Effector memory CD4-positive, alpha-beta T cell (primary cell): Measurements from ENCODE around the gene NUDT14.

Experiments used
- DNase-seq, 3 donors: peaks; one replicate each; pipeline ENCODE4 v3.0.0-alpha.2; 2020
- H3K27ac ChIP-seq: 2 replicates; pipeline ENCODE4 v1.7.0; 2013; ENCODE audit warnings: mild to moderate bottlenecking, low read length, moderate library complexity; ENCODE audit not compliant: insufficient read depth, poor library complexity, severe bottlenecking
- H3K27me3 ChIP-seq: replicated peaks from 2 replicates; pipeline ENCODE4 v1.7.0; 2013; ENCODE audit warnings: mild to moderate bottlenecking, low read length; ENCODE audit not compliant: insufficient read depth, control insufficient read depth, poor library complexity, severe bottlenecking
- H3K36me3 ChIP-seq: 2 replicates; pipeline ENCODE4 v1.7.0; 2013; ENCODE audit warnings: mild to moderate bottlenecking, low read length, moderate library complexity; ENCODE audit not compliant: control insufficient read depth, insufficient read depth
- H3K4me1 ChIP-seq: 2 replicates; pipeline ENCODE4 v1.7.0; 2013; ENCODE audit warnings: low read length, mild to moderate bottlenecking; ENCODE audit not compliant: control insufficient read depth, insufficient read depth, poor library complexity, severe bottlenecking
- H3K4me3 ChIP-seq: 2 replicates; pipeline ENCODE4 v1.7.0; 2013; ENCODE audit warnings: low read length, low read depth, mild to moderate bottlenecking; ENCODE audit not compliant: insufficient read depth, poor library complexity, severe bottlenecking
- H3K9me3 ChIP-seq: 2 replicates; pipeline ENCODE4 v1.7.0; 2013; ENCODE audit warnings: mild to moderate bottlenecking, low read length, moderate library complexity; ENCODE audit not compliant: control insufficient read depth

The NUDT14 gene

DNA sequence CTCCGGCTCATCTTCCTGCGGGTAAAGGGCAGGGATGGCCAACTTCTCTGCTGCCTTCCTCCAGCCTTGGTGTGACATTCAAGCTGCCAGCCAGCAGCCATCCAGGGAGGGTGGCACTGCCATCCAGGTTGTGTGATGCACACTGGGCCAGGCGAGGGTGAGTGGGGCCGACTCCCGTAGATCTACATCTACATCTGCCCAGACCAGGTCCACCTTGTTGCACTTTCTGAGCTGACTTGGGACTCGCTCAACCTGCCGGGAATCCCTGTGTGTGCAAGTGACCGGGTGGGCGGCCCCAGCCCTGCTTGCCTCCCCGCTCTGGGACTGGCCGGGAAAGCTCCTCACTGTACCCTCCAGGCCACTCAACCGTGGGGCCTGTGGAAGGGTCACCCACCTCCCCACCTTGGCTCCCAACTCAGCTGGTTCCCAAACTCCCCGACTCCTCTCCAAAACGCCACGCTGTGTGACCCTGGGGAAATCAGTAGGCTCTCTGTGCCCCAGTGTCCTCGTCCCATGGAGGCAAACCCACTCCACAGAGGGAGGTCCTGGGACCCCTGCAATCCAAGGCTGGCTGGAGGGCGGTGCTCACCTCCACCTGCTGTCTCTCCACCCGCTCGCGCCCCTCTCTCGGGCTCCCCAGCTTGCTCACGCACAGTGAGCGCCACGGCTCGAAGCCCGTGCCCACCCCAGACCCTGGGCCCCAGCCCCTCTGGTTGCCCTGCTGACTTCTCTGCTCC is 27.2 kb downstream of the NUDT14 start:
- H3K4me1 ChIP-seq, result no peaks in the 10 kb centered on the region
- no peaks in the 10 kb centered on the region for H3K9me3 ChIP-seq
- H3K27ac ChIP-seq, result no peak overlapping the region
- H3K27me3 ChIP-seq, result no peaks in the 10 kb centered on the region
- H3K4me3 ChIP-seq, result no peak overlapping the region
- H3K36me3 ChIP-seq, result no peaks in the 10 kb centered on the region
- no peak for DNase-seq

GRCh38 chr14:105153331-105153731 is 27.8 kb downstream of the NUDT14 start:
- H3K4me1 ChIP-seq, result no peaks in the 10 kb centered on the region
- H3K4me3 ChIP-seq, result no peak overlapping the region
- H3K27ac ChIP-seq, result no peak overlapping the region
- no peaks in the 10 kb centered on the region for H3K9me3 ChIP-seq
- no peaks in the 10 kb centered on the region for H3K27me3 ChIP-seq
- no peaks in the 10 kb centered on the region for H3K36me3 ChIP-seq
- DNase-seq, result no peak

DNA sequence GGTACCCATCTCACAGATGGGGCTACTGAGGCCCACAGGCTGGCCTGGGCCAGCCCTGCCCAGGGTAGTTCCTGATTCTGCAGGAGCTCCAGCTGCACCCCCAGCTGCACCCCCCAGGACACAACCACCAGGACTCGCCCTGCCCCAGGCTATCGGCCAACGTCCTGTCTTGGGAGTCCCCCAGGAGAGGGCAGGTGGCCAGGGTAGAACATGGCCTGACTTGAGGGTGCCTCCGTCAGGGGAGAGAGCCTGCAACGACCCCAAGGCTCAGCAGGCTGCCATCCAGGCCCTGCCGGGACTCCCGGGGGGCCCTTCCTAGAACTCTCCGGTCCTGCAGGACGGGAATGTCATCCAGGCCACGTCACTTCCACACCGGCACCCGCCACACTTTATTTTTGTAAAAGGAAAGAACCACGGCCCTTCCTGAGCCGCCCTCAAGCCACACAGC is 28.3 kb downstream of the NUDT14 start:
- Histone ChIP-seq H3K4me1 (no peaks in the 10 kb centered on the region), H3K36me3 (no peaks in the 10 kb centered on the region), H3K9me3 (no peaks in the 10 kb centered on the region), H3K27ac (no peak overlapping the region), H3K27me3 (no peaks in the 10 kb centered on the region), H3K4me3 (no peak overlapping the region)
- DNase-seq, result no peak

DNA sequence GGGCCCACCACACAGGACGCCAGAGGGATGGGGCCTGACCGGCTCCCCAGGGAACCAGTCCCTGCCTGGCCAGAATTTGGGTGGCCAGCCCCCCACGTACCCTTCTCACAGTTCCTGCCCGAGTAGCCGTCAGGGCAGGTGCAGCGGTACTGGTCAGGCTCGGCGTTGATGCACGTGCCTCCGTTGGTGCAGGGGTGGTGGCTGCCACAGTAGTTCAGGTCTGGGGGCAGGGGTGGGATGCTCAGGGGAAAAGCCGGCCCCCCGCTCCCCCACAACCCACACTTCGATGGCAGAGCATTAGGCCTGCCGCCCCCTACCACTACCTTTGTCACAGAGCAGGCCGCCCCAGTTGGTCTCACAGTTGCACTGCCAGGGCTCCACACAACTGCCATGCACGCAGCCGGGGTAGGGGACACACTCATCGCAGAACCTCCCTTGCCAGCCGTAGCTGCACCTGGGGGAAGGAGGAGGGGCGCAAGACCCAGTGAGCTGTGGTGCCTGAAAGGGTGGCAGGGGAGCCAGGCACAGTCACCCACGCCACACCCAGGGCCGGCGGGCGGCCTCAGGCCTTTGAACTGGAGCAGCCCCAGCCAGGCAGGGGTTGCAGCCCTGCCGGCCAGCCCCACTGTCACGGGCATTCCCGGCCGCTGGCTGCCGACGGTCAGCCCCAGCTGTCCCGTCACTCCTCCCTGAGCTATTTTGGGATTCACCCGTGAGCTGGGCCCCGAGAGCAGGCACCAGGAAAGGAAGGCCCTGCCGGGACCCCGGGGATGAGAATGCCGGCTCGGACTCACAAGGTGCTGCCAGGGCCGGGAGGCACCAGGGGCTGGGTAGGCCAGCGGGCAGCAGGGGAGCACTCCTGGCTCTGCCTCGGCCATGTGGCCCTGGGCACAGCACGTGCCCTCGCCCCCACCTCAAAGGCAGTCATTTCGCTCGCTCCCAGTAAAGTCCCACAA is 29.0 kb downstream of the NUDT14 start:
- Histone ChIP-seq H3K27me3 (no peaks in the 10 kb centered on the region), H3K36me3 (no peaks in the 10 kb centered on the region), H3K4me3 (no peak overlapping the region), H3K4me1 (no peaks in the 10 kb centered on the region), H3K27ac (no peak overlapping the region), H3K9me3 (no peaks in the 10 kb centered on the region)
- DNase-seq, result no peak

- H3K4me3 ChIP-seq, result no peak overlapping the region
- no peaks in the 10 kb centered on the region for H3K4me1 ChIP-seq
- no peaks in the 10 kb centered on the region for H3K27me3 ChIP-seq
- no peak for DNase-seq
- H3K27ac ChIP-seq, result no peak overlapping the region
- no peaks in the 10 kb centered on the region for H3K36me3 ChIP-seq
- no peaks in the 10 kb centered on the region for H3K9me3 ChIP-seq
Observed at GRCh38 chr14:105151084-105151837, 29.9 kb downstream of the NUDT14 start.

GRCh38 chr14:105150368-105151083 is 30.6 kb downstream of the NUDT14 start:
- Histone ChIP-seq H3K36me3 (no peaks in the 10 kb centered on the region), H3K27ac (no peak overlapping the region), H3K27me3 (no peaks in the 10 kb centered on the region), H3K9me3 (no peaks in the 10 kb centered on the region), H3K4me3 (no peak overlapping the region), H3K4me1 (no peaks in the 10 kb centered on the region)
- no peak for DNase-seq

GRCh38 chr14:105150026-105150367 is 31.1 kb downstream of the NUDT14 start:
- Histone ChIP-seq H3K27ac (no peak overlapping the region), H3K36me3 (no peaks in the 10 kb centered on the region), H3K4me3 (no peak overlapping the region), H3K27me3 (no peaks in the 10 kb centered on the region), H3K4me1 (no peaks in the 10 kb centered on the region), H3K9me3 (no peaks in the 10 kb centered on the region)
- DNase-seq, result no peak

DNA sequence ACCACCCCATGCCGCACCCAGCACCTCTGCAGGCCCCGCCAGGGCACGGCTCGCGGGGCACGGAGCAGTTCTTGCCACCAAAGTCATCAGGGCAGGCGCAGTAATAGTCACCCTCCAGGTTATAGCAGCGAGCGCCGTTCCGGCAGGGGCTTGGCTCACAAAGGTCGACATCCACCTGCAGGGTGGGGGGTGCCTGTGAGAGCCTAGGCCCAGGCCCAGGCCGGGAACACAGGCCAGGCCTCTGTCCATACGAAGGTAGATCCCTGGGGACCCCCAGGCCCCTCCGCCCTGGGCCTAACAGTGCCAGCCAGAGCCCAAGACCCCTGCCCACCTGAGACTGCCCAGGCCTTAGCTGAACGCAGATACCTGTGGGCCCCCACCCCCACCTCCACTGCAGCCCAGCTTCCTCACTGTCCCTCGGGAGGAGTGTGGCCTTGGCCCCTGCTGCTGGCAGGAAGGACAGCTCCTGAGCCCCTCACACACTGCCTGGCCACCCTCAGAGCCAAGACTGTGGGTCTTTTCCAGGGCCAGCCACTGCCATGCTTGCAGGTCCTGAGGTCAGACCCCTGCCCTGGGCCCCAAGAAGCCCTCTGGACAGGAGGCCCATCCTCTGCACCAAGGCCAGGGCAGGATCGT is 31.8 kb downstream of the NUDT14 start:
- H3K4me3 ChIP-seq, result no peak overlapping the region
- DNase-seq, result no peak
- no peaks in the 10 kb centered on the region for H3K9me3 ChIP-seq
- H3K27ac ChIP-seq, result no peak overlapping the region
- no peaks in the 10 kb centered on the region for H3K27me3 ChIP-seq
- H3K4me1 ChIP-seq, result no peaks in the 10 kb centered on the region
- no peaks in the 10 kb centered on the region for H3K36me3 ChIP-seq

DNA sequence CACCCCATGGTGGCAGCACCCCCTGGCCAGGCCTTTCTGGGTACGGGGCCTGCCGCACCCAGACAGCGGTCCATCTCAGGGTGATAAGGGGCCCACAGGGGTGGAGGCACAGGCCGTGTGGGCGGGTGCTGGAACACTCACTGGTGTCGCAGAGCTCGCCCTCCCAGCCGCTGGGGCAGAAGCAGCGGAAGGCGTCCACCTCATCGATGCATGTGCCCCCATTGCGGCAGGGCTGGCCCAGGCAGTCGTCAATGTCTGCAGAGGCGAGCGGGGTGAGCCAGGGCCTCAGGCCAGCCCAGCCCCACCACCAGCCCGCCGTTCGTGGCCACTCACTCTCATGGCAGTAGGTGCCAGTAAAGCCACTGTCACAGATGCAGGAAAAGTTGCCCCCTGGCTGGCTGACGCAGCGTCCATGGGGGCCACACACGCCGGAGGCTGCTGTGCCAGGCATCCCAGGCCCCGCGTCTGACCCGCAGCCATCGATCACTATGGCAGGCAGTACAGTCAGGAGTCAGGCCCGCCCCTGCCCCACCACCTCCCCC is 32.4 kb downstream of the NUDT14 start:
- Histone ChIP-seq H3K4me3 (no peak overlapping the region), H3K36me3 (no peaks in the 10 kb centered on the region), H3K9me3 (no peaks in the 10 kb centered on the region), H3K27me3 (no peaks in the 10 kb centered on the region), H3K4me1 (no peaks in the 10 kb centered on the region), H3K27ac (no peak overlapping the region)
- no peak for DNase-seq
